Activated CD8-positive, alpha-beta T cell treated with anti-CD3 and anti-CD28 coated beads for 36 hours (primary cell): ENCODE measurements around the gene P4HB. TPM values are rescaled to one million over a fixed set of nuclear protein-coding genes. Genes with fewer than 3 reads are reported as not detected.

ENCODE experiments used
- ATAC-seq: fragments of 200-7000 bp; cut with Tn5 transposase; one replicate; pipeline ENCODE4 v1.10.0; 2021; ENCODE audit warnings: mild to moderate bottlenecking, moderate library complexity
- CTCF ChIA-PET: fragments of 350-600 bp; sonication (Branson Sonifier 250); formaldehyde crosslinking; loops from one replicate; lab custom pipeline; 2021; ENCODE audit warnings: antibody characterized with exemption; lab: Charles Lee
- POLR2A ChIA-PET: fragments of 350-600 bp; sonication (Branson Sonifier 250); formaldehyde crosslinking; loops from one replicate; lab custom pipeline; 2021; ENCODE audit warnings: antibody characterized with exemption; lab: Charles Lee
- DNase-seq: peaks from one replicate; pipeline ENCODE4 v3.0.0-alpha.2; 2020
- H3K27ac Mint-ChIP-seq: one replicate; pipeline ENCODE4 v1.8.0; 2021; ENCODE audit warnings: mild to moderate bottlenecking, mixed read lengths
- H3K27me3 Mint-ChIP-seq: one replicate; pipeline ENCODE4 v1.8.0; 2021; ENCODE audit warnings: mixed read lengths
- H3K36me3 Mint-ChIP-seq: one replicate; pipeline ENCODE4 v1.8.0; 2021; ENCODE audit warnings: low read depth, mixed read lengths
- H3K4me1 Mint-ChIP-seq: one replicate; pipeline ENCODE4 v1.8.0; 2021; ENCODE audit warnings: low read depth, mixed read lengths
- H3K4me3 Mint-ChIP-seq: one replicate; pipeline ENCODE4 v1.8.0; 2021; ENCODE audit warnings: mild to moderate bottlenecking, moderate library complexity, mixed read lengths
- H3K9me3 Mint-ChIP-seq: one replicate; pipeline ENCODE4 v1.8.0; 2021; ENCODE audit warnings: mixed read lengths
- CTCF ChIP-seq: fragments of 200-600 bp; IDR thresholded peaks from one replicate; pipeline ENCODE4 v1.8.0; 2022; ENCODE audit warnings: antibody characterized with exemption, mild to moderate bottlenecking
- intact Hi-C: fragments of 100-400 bp; cut with micrococcal nuclease; formaldehyde crosslinking; loops from one replicate; pipeline ENCODE4 v1.10.0; 2022
- total RNA-seq, 2 experiments: library from RNA; stranded (reverse); gene quantifications; one replicate each; pipeline ENCODE4 v1.2.3, GENCODE V29; 2021

The P4HB gene
- total RNA-seq, 2 experiments from 2014 or later, result 408 to 434 TPM

DNA sequence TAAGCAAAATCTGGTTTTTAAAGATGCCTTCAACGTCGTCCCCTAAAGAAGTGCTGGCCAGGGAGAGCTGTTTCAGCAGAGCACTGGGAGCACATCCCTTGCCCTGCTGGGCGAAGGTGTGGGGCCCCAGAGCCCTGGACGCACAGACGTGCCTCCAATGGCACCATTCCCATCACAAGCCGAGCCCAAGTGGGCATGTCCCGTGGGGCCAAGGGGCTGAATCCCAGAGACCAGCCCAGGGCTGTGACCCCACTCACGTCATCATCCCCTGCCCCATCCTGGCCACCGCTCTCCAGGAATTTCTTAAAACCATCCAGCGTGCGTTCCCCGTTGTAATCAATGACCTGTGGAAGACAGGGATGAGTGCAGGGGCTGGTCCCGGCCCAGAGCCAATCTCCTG lies 15.4 kb downstream of the P4HB start:
- H3K27ac Mint-ChIP-seq, result no peak overlapping the region
- no peaks in the 10 kb centered on the region for H3K4me1 Mint-ChIP-seq
- DNase-seq, result no peak
- TF ChIP-seq CTCF, result no peak
- intact Hi-C loops, result no loop called here
- H3K27me3 Mint-ChIP-seq, result no peaks in the 10 kb centered on the region
- ChIA-PET POLR2A (interaction anchor here (0.9 to 5.7 kb wide), 4 partner anchors 9 to 29 kb away, joined by 3 to 35 read pairs (median 10); no protein-coding TSS in a partner anchor), CTCF (no interaction called here)
- ATAC-seq, result no peak
- H3K36me3 Mint-ChIP-seq, result peaks cover 25% of the 10 kb centered on the region
- no peak overlapping the region for H3K4me3 Mint-ChIP-seq
- no peaks in the 10 kb centered on the region for H3K9me3 Mint-ChIP-seq

DNA sequence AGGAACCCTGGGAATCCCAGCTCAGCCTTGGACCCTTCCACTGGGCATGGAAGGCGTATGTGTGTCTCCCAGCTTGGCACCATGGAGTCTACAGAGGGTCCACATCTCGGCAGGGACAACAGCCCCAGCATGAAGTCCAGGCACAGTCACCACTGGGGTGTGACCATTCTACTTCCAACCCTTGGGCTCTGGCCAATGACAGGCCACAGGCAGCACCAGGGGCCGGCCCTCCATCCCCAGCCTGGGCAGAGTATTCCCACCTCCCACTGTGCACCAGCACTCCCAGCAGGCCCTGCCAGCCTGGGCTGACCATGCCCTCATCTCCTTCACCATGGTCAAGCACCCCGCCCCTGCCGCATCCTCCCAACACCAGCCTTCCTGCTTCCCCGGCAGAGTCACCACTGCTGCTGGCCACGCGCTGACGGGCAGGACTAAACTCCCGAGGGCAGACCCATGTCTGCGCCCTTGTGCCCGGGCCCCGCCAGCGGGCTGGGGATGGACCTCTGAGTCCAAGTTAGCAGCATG lies 15.9 kb downstream of the P4HB start:
- DNase-seq (no peak), ATAC-seq (no peak)
- H3K4me1 Mint-ChIP-seq, result no peaks in the 10 kb centered on the region
- H3K4me3 Mint-ChIP-seq, result no peak overlapping the region
- ChIA-PET CTCF (no interaction called here), POLR2A (interaction anchor here (2.7 to 5.7 kb wide), 3 partner anchors 9 to 15 kb away, joined by 8 to 35 read pairs (median 17); partner anchors contain the start of gene MCRIP1)
- H3K27ac Mint-ChIP-seq, result no peak overlapping the region
- peaks cover 25% of the 10 kb centered on the region for H3K36me3 Mint-ChIP-seq
- intact Hi-C loops, result no loop called here
- H3K27me3 Mint-ChIP-seq, result no peaks in the 10 kb centered on the region
- TF ChIP-seq CTCF, result no peak
- H3K9me3 Mint-ChIP-seq, result no peaks in the 10 kb centered on the region

DNA sequence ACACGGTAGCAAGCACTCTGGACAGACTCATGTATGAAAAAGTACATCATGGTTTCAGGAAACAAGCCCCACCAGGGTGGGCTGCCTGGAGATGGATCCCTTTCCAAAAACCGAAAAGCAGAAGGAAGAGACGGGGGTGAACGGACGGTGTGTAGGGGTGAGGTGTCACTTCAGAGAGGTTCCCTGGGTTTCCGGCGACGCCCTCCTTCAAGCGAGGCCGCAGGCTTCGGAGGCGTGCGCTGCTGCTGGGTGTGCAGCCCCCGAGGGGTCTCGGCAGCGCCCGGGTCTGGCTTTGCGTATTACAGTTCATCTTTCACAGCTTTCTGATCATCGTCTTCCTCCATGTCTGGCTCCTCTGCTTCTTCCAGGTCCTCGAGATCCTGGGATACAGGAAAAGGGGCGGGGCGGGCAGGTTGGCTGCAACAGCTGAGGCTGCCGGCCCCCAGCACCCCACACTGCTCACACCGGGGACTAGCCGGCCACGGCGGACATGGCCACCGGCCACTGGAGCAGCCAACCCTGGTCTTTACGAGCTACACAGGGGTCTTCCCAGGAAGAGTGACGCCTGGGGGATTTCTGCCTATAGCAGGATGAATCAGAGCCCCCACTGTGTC lies 16.5 kb downstream of the P4HB start:
- no peaks in the 10 kb centered on the region for H3K9me3 Mint-ChIP-seq
- POLR2A ChIA-PET, result interaction anchor here (2.7 to 5.7 kb wide), 3 partner anchors 10 to 15 kb away, joined by 8 to 35 read pairs (median 17); partner anchors contain the start of gene MCRIP1
- ATAC-seq, result no peak
- CTCF ChIA-PET, result no interaction called here
- H3K27me3 Mint-ChIP-seq, result no peaks in the 10 kb centered on the region
- no peaks in the 10 kb centered on the region for H3K4me1 Mint-ChIP-seq
- peaks cover 25% of the 10 kb centered on the region for H3K36me3 Mint-ChIP-seq
- H3K4me3 Mint-ChIP-seq, result no peak overlapping the region
- no peak for DNase-seq
- TF ChIP-seq CTCF, result no peak
- no peak overlapping the region for H3K27ac Mint-ChIP-seq
- intact Hi-C loops, result no loop called here

DNA sequence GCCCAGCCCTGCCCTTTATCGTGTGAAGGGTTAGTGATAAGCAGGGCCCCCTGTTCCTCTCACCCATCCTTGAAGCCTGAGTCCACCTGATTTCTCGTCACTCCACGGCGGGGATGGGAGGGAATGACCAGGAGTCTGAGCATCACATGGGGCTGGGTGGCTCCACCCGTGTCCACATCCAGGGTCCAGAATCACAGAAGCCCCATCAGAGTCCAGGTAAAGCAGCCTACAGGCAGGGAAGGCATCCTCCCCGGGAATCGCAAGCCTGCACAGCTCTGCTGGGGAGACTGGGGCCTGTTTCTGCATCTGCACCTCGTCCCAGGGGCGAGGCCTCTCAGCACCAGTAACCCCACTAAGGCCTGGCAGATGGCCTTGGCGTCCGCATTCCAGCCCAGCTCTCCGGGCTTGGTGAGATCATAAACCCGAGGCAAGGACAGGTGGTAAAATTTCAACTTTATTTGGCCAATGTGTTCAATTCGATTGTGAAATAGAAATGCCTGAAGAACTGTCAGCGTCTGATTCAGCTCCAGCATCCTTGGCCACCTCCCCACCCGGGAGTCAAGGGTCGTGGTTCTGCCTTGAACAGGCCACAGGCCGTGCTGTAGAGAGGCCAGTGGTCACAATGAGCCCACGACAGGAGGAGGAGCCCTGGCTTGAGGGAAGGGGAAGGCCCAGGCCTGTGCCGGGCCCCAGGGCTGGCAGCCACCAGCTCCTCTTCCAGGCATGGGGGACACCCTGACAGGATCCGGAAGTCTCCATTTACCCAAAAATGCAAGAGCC lies 17.4 kb downstream of the P4HB start:
- ChIA-PET CTCF (no interaction called here), POLR2A (interaction anchor here (0.8 to 5.7 kb wide), 9 partner anchors 9 to 163 kb away, joined by 3 to 35 read pairs (median 5); partner anchors contain the start of gene MCRIP1)
- H3K36me3 Mint-ChIP-seq, result peaks cover 25% of the 10 kb centered on the region
- ATAC-seq, result no peak
- no peak for TF ChIP-seq CTCF
- DNase-seq, result no peak
- H3K4me3 Mint-ChIP-seq, result no peak overlapping the region
- no peaks in the 10 kb centered on the region for H3K4me1 Mint-ChIP-seq
- H3K27me3 Mint-ChIP-seq, result no peaks in the 10 kb centered on the region
- H3K27ac Mint-ChIP-seq, result no peak overlapping the region
- H3K9me3 Mint-ChIP-seq, result no peaks in the 10 kb centered on the region
- intact Hi-C loops, result no loop called here

- ChIA-PET CTCF (no interaction called here), POLR2A (interaction anchor here (0.8 to 5.7 kb wide), 8 partner anchors 8 to 163 kb away, joined by 3 to 35 read pairs (median 4); partner anchors contain the start of gene MCRIP1)
- Mint-ChIP-seq H3K27ac (no peak overlapping the region), H3K9me3 (no peaks in the 10 kb centered on the region), H3K27me3 (no peaks in the 10 kb centered on the region), H3K4me1 (no peaks in the 10 kb centered on the region), H3K4me3 (no peak overlapping the region), H3K36me3 (peaks cover 25% of the 10 kb centered on the region)
- intact Hi-C loops, result no loop called here
- DNase-seq (no peak), ATAC-seq (no peak)
- no peak for TF ChIP-seq CTCF
Measured at GRCh38 chr17:81842378-81842724, 18.0 kb downstream of the P4HB start.
